K562 (cell line): ENCODE data around the gene GATAD2B. TPM values are rescaled to one million over a fixed set of nuclear protein-coding genes. Genes with fewer than 3 reads are reported as not detected.

ENCODE experiments used
- BRD9 ChIP-seq: fragments of 450-650 bp; IDR thresholded peaks from 2 replicates; pipeline ENCODE4 v1.6.1; 2018; ENCODE audit warnings: low read depth; ENCODE audit not compliant: partially characterized antibody
- E2F5 ChIP-seq: sonication (generic); formaldehyde crosslinking; IDR thresholded peaks from 2 replicates; pipeline ENCODE4 v1.8.0; 2022; ENCODE audit warnings: mild to moderate bottlenecking, missing genetic modification reagents
- ELF1 ChIP-seq: fragments of 200-800 bp; sonication (Bioruptor generic); IDR thresholded peaks from 2 replicates; pipeline ENCODE4 v1.6.1; 2016; ENCODE audit warnings: missing genetic modification characterization, missing compliant biosample characterization
- ESRRB ChIP-seq: fragments of 250-450 bp; sonication (Bioruptor Pico); IDR thresholded peaks from 2 replicates; pipeline ENCODE4 v1.5.0; 2020; ENCODE audit warnings: mild to moderate bottlenecking, moderate library complexity, borderline replicate concordance
- ETS2 ChIP-seq: IDR thresholded peaks from 2 replicates; pipeline ENCODE4 v1.6.1; 2016; ENCODE audit warnings: borderline replicate concordance, missing genetic modification characterization, mild to moderate bottlenecking, moderate library complexity, missing compliant biosample characterization; ENCODE audit not compliant: poor library complexity, severe bottlenecking
- ETV6 ChIP-seq, 3 experiments: fragments of 150-350 bp in 1 of 3; sonication (generic) in 1 of 3; formaldehyde crosslinking in 1 of 3; IDR thresholded peaks; 2 replicates each; pipeline versions ENCODE4 v1.6.1 to v1.8.0; 2014 to 2022; ENCODE audit warnings: borderline replicate concordance in 2 of 3, low read depth in 2 of 3, antibody characterized with exemption in 1 of 3, low read length in 1 of 3, mild to moderate bottlenecking in 1 of 3, missing genetic modification reagents in 1 of 3
- KLF10 ChIP-seq: fragments of 250-450 bp; sonication (Bioruptor Pico); IDR thresholded peaks from 2 replicates; pipeline ENCODE4 v1.6.1; 2021; ENCODE audit warnings: matching md5 sums
- MCM7 ChIP-seq, 2 experiments: fragments of 450-650 bp; IDR thresholded peaks; 2 replicates each; pipeline ENCODE4 v1.6.1; 2016 to 2018
- MITF ChIP-seq: IDR thresholded peaks from 2 replicates; pipeline ENCODE4 v1.6.1; 2014; ENCODE audit warnings: antibody characterized with exemption
- NR3C1 ChIP-seq: sonication (generic); formaldehyde crosslinking; IDR thresholded peaks from 2 replicates; pipeline ENCODE4 v1.8.1; 2022; ENCODE audit warnings: missing genetic modification reagents
- PATZ1 ChIP-seq: fragments of 250-450 bp; sonication (Bioruptor Pico); IDR thresholded peaks from 2 replicates; pipeline ENCODE4 v1.5.0; 2020; ENCODE audit warnings: mild to moderate bottlenecking, borderline replicate concordance
- PHF21A ChIP-seq: fragments of 450-650 bp; IDR thresholded peaks from 2 replicates; pipeline ENCODE4 v1.6.1; 2017; ENCODE audit warnings: low read depth, borderline replicate concordance
- POU5F1 ChIP-seq: fragments of 150-350 bp; IDR thresholded peaks from 2 replicates; pipeline ENCODE4 v1.6.1; 2014; ENCODE audit warnings: borderline replicate concordance, low read length, low read depth, mild to moderate bottlenecking; ENCODE audit not compliant: partially characterized antibody
- PPARD ChIP-seq: fragments of 250-450 bp; sonication (Bioruptor Pico); IDR thresholded peaks from 2 replicates; pipeline ENCODE4 v1.8.0; 2022; ENCODE audit warnings: inconsistent platforms, mild to moderate bottlenecking, moderate library complexity
- PREB ChIP-seq: sonication (generic); formaldehyde crosslinking; IDR thresholded peaks from 2 replicates; pipeline ENCODE4 v1.8.1; 2023; ENCODE audit warnings: mild to moderate bottlenecking, missing genetic modification reagents
- SNAPC5 ChIP-seq: fragments of 250-450 bp; sonication (Bioruptor Pico); IDR thresholded peaks from 2 replicates; pipeline ENCODE4 v1.8.0; 2021; ENCODE audit warnings: moderate library complexity, mild to moderate bottlenecking, inconsistent platforms
- ZNF140 ChIP-seq: fragments of 250-450 bp; sonication (Bioruptor Pico); IDR thresholded peaks from 2 replicates; pipeline ENCODE4 v1.8.0; 2021; ENCODE audit warnings: moderate library complexity, mild to moderate bottlenecking, inconsistent platforms
- ZNF217 ChIP-seq: sonication (generic); formaldehyde crosslinking; IDR thresholded peaks from 2 replicates; pipeline ENCODE4 v1.8.0; 2022; ENCODE audit warnings: mild to moderate bottlenecking, missing genetic modification reagents
- ZNF354B ChIP-seq: fragments of 250-450 bp; sonication (Bioruptor Pico); IDR thresholded peaks from 2 replicates; pipeline ENCODE4 v1.4.0; 2020
- ZNF511 ChIP-seq: sonication (generic); formaldehyde crosslinking; IDR thresholded peaks from 2 replicates; pipeline ENCODE4 v1.8.0; 2022; ENCODE audit warnings: mild to moderate bottlenecking, missing genetic modification reagents
- ZNF707 ChIP-seq: fragments of 250-450 bp; sonication (Bioruptor Pico); conservative IDR thresholded peaks from 2 replicates; pipeline ENCODE4 v1.8.0; 2022; ENCODE audit warnings: inconsistent platforms, mild to moderate bottlenecking, moderate library complexity
- ZNF77 ChIP-seq: fragments of 250-450 bp; sonication (Bioruptor Pico); IDR thresholded peaks from 2 replicates; pipeline ENCODE4 v1.5.0; 2020
- polyA plus RNA-seq, 8 experiments: library from polyadenylated mRNA; depleted of rRNA in 4 of 8; stranded (reverse) in 5 of 8; unstranded in 3 of 8; fragments of >200 nt; fragmentation: Nextera tagmentation in 2 of 8; fragmentation: Illumina TruSeq in 1 of 8; extraction: Ambion mirVana in 2 of 8; extraction: Trizol in 1 of 8; gene quantifications; 2 replicates each; pipeline versions ENCODE4 v1.2.1 to v1.2.3, GENCODE V29; 2011 to 2014; ENCODE audit warnings: inconsistent platforms in 1 of 8, missing spikeins in 1 of 8
- total RNA-seq, 7 experiments: library from RNA; depleted of rRNA in 6 of 7; stranded (reverse); fragments of >200 nt in 6 of 7; fragmentation: Illumina TruSeq in 2 of 7; extraction: Trizol in 2 of 7; gene quantifications; 2 replicates each; pipeline versions ENCODE4 v1.2.1 to v1.2.3, GENCODE V29; 2011 to 2021; ENCODE audit warnings: low replicate concordance in 1 of 7

The GATAD2B gene
- total and polyA plus RNA-seq, 9 of the 15 experiments (the other 6 are each of a cell fraction or from before 2014, with no cell fraction given), result 1.5 to 40.2 (median 4.9) TPM

- TF ChIP-seq ZNF77, result no peak
- TF ChIP-seq POU5F1, result no peak
- no peak for TF ChIP-seq ETS2 (tag)
- TF ChIP-seq ZNF217 (CRISPR knock-in tag), result no peak
- no peak for TF ChIP-seq BRD9
- TF ChIP-seq ELF1, result peak; percentile 36; the same call in 1 of the 2 replicates
- no peak for TF ChIP-seq ZNF707
- no peak for TF ChIP-seq PATZ1 (CRISPR knock-in tag)
- no peak for TF ChIP-seq NR3C1 (CRISPR knock-in tag)
- peak; percentile 70 for TF ChIP-seq MITF
- TF ChIP-seq KLF10 (CRISPR knock-in tag), result no peak
- TF ChIP-seq MCM7 (IDR thresholded peaks at IDR 0.05), result no peak
- TF ChIP-seq ZNF354B (CRISPR knock-in tag), result no peak
- TF ChIP-seq PPARD (CRISPR knock-in tag), result no peak
- no peak for TF ChIP-seq PHF21A
- no peak for TF ChIP-seq ZNF140 (CRISPR knock-in tag)
- TF ChIP-seq ETV6 (IDR thresholded peaks at IDR 0.05; ENCODE audit: borderline replicate concordance in 1 of 2, low read depth in 2 of 2, low read length in 1 of 2), result no peak
- no peak for TF ChIP-seq ETV6 (CRISPR knock-in tag; IDR thresholded peaks at IDR 0.05; ENCODE audit: borderline replicate concordance)
- TF ChIP-seq PREB, result no peak
- no peak for TF ChIP-seq ESRRB
- TF ChIP-seq SNAPC5 (CRISPR knock-in tag), result no peak
- peak; percentile 44; the same call in 1 of the 2 replicates for TF ChIP-seq ZNF511 (CRISPR knock-in tag)
- no peak for TF ChIP-seq E2F5
These were observed 23.2 kb upstream of the GATAD2B start (continued) for GRCh38 chr1:153945795-153946621.
